ENCODE results near the gene KIFAP3. TPM values are rescaled to one million over a fixed set of nuclear protein-coding genes. Genes with fewer than 3 reads are reported as not detected.

KIFAP3 gene
- total and polyA plus RNA-seq, 2 of the 8 experiments (the other 6 are each of a cell fraction or from before 2014, with no cell fraction given), result 1.3 to 3.2 TPM

DNA sequence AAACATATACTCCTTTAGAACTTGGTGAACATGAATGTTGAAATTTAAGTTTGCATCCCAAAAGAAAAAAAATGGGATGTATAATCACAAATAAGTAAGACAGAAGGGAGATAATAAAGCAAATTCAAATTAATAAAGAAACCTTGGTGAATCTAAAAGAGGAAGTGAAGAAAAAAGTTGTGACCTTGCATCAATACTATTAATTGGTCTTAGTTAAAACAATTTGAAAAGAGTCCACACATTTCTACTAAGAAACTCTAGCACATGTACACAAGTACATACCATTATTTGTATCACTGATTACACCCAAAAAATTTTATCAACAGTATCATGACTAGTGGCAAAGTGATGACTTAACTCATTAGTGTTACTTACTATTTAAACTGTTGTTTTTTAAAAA lies 100.4 kb downstream of the KIFAP3 start (continued):
- TF ChIP-seq, protein P1, sequence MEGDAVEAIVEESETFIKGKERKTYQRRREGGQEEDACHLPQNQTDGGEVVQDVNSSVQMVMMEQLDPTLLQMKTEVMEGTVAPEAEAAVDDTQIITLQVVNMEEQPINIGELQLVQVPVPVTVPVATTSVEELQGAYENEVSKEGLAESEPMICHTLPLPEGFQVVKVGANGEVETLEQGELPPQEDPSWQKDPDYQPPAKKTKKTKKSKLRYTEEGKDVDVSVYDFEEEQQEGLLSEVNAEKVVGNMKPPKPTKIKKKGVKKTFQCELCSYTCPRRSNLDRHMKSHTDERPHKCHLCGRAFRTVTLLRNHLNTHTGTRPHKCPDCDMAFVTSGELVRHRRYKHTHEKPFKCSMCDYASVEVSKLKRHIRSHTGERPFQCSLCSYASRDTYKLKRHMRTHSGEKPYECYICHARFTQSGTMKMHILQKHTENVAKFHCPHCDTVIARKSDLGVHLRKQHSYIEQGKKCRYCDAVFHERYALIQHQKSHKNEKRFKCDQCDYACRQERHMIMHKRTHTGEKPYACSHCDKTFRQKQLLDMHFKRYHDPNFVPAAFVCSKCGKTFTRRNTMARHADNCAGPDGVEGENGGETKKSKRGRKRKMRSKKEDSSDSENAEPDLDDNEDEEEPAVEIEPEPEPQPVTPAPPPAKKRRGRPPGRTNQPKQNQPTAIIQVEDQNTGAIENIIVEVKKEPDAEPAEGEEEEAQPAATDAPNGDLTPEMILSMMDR (IDR thresholded peaks at IDR 0.05; ENCODE audit: control extremely low read depth in 1 of 3, insufficient read depth in 1 of 3, low read depth in 1 of 3, low read length in 3 of 3), result no peak
- TF ChIP-seq CTBP2 (IDR thresholded peaks at IDR 0.05; ENCODE audit: borderline replicate concordance, insufficient read depth, insufficient read length, low read length) (no peak), GABPA (IDR thresholded peaks at IDR 0.05; ENCODE audit: borderline replicate concordance, insufficient read depth, low read length) (no peak), KDM4A (IDR thresholded peaks at IDR 0.05; ENCODE audit: low read depth, low read length, severe bottlenecking) (no peak)

Data from H1 (cell line).